Nasal cavity respiratory epithelium epithelial cell of viscerocranial mucosa (primary cell): ENCODE results near the gene ERCC6L2. TPM values are rescaled to one million over a fixed set of nuclear protein-coding genes. Genes with fewer than 3 reads are reported as not detected.

Experiments used
- total RNA-seq: library from RNA; depleted of rRNA; stranded (reverse); fragments of >200 nt; gene quantifications from 2 replicates; pipeline ENCODE4 v1.2.3, GENCODE V29; 2014

ERCC6L2 gene, protein sequence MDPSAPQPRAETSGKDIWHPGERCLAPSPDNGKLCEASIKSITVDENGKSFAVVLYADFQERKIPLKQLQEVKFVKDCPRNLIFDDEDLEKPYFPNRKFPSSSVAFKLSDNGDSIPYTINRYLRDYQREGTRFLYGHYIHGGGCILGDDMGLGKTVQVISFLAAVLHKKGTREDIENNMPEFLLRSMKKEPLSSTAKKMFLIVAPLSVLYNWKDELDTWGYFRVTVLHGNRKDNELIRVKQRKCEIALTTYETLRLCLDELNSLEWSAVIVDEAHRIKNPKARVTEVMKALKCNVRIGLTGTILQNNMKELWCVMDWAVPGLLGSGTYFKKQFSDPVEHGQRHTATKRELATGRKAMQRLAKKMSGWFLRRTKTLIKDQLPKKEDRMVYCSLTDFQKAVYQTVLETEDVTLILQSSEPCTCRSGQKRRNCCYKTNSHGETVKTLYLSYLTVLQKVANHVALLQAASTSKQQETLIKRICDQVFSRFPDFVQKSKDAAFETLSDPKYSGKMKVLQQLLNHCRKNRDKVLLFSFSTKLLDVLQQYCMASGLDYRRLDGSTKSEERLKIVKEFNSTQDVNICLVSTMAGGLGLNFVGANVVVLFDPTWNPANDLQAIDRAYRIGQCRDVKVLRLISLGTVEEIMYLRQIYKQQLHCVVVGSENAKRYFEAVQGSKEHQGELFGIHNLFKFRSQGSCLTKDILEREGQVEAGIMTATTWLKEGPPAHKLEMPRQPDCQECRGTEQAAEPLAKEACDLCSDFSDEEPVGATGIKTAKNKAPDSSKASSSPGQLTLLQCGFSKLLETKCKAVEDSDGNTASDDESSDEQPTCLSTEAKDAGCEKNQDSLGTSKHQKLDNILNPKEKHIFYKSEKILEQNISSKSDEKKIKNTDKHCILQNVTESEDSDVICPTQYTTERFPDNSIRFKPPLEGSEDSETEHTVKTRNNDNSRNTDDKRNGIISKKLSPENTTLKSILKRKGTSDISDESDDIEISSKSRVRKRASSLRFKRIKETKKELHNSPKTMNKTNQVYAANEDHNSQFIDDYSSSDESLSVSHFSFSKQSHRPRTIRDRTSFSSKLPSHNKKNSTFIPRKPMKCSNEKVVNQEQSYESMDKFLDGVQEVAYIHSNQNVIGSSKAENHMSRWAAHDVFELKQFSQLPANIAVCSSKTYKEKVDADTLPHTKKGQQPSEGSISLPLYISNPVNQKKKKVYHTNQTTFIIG (N-terminal part only)
- total RNA-seq = 40.7 and 76.0 TPM in 2 replicates

DNA sequence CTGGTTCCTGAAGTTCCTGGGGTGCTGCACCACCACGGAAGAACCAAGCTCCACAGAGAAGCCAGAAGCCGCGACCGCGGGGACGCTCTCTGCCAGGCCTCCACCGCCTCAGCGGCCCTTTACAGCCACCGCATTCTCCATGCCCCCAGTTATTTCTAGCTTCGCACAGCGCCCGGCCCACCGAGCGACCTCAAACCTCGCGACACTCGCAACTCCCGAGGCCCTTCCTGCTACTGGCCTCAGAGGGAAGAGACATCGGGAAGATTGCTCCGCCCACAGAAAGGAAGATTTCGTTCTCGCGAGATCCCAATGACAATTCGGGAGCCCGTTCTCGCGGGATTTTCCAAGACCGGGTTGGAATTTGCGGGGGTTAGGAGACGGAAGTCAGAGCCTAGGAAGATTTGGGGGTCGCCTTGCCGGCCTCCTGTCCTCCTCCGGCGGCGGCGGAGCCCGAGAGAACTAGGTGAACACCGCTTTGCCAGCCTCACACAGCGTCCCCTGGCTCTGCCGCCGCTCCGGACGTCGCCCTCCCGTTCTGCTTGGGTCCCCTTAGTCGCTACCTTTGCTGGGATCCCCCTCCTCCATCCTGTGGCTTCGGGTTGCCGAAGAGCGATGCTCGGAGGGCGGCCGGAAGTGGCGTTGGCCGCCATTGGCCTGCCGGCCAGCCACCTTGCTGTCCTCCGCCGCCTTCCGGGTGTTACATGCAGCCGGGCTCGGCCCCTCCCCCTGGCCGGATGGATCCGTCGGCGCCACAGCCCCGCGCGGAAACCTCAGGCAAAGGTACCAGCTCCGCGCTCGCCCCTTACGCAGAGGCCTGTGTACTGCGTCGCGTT lies at the start of gene ERCC6L2:
Gene ERCC6L2, plus strand, starts transcription at position 387 of the 833 bp plus-strand sequence. Its CDS starts 348 bp downstream, at position 735.

